ENCODE data around the gene CLCF1.

GRCh38 chr11:67371911-67372320 is 1.5 kb downstream of the CLCF1 start:
- no peak for TF ChIP-seq CTCF (IDR thresholded peaks at IDR 0.05; ENCODE audit: low read depth, low read length, poor library complexity, severe bottlenecking)
- TF ChIP-seq EZH2phosphoT487 (IDR thresholded peaks at IDR 0.05; ENCODE audit: borderline replicate concordance, low read length): no peak
